GM12873 (cell line): ENCODE data around the gene IL2RG.

Experiments
- CTCF ChIP-seq: IDR thresholded peaks from 2 replicates; pipeline ENCODE4 v1.5.1; 2012; ENCODE audit warnings: low read depth, mild to moderate bottlenecking, moderate library complexity, low read length, control low read depth; ENCODE audit not compliant: insufficient read depth; ENCODE audit errors: missing control alignments

IL2RG gene

GRCh38 chrX:71068044-71068918 is 43.1 kb downstream of the IL2RG start, which contains the start of gene SNX12:
Gene SNX12 (minus strand): TSS chrX:71068334. CDS start chrX:71068306, 28 bp downstream.
- no peak for TF ChIP-seq CTCF

- no peak for TF ChIP-seq CTCF
Measured at GRCh38 chrX:71067712-71068043, 43.7 kb downstream of the IL2RG start.

- TF ChIP-seq CTCF, result no peak
Measured at GRCh38 chrX:71067089-71067488, 44.3 kb downstream of the IL2RG start.

- no peak for TF ChIP-seq CTCF
Measured at GRCh38 chrX:71060127-71060526, 51.2 kb downstream of the IL2RG start.

GRCh38 chrX:71057848-71058530 is 53.4 kb downstream of the IL2RG start:
- TF ChIP-seq CTCF, result no peak
